ENCODE results near the gene MAP6D1.

MAP6D1 gene

DNA sequence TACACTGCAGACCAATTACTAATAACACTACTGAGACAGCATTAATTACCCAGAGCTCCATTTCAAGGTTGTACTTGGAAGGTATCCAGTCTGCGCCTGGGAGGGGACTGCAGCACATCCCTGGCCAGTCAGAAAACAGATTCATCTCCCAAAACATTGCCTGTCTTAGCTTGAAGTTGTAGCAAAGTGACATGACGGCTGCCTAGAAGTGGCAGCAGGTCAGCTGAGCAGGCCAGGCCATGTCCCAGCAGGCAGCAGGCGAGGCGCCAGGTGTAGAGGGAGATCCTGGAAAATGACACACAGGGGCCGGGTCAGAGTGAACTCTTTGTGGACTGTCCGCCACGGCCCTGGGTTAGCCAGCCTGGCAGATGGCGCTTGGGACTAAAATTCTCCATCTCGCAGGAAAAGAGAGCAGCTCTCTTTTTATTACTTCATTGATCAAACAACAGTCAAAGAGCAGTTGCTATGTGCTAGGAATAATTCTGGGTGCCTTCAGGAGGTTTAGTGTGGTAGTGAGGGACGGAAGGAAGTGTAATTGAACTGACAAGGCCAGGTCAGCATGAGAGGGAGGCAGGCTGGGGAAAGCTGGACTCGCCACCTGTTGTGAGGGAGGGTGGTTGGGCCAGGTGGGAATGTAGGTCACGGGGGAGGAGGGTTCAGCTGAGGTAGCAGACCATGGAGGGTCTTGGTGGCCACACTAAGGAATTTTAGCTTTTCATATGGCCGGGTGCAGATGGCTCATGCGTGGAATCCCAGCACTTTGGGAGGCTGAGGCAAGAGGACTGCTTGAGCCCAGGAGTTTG, 1.3 kb upstream of the MAP6D1 start:
- Histone ChIP-seq H4K20me1 (peaks cover 53% of the 10 kb centered on the region), H3K9me3 (no peaks in the 10 kb centered on the region), H3K4me3 (no peak overlapping the region), H3K27ac (peak overlapping the region; percentile 1; the same call in 1 of the 2 replicates), H3K4me2 (peak overlapping the region; percentile 97; the same call in 1 of the 2 replicates), H3K9ac (no peak overlapping the region), H3K27me3 (no peaks in the 10 kb centered on the region; the same call in 1 of the 2 replicates), H3K36me3 (peaks cover 41% of the 10 kb centered on the region), H3K4me1 (peaks cover 41% of the 10 kb centered on the region)
- TF ChIP-seq Cebpa-rat (IDR thresholded peaks at IDR 0.05), result no peak

DNA sequence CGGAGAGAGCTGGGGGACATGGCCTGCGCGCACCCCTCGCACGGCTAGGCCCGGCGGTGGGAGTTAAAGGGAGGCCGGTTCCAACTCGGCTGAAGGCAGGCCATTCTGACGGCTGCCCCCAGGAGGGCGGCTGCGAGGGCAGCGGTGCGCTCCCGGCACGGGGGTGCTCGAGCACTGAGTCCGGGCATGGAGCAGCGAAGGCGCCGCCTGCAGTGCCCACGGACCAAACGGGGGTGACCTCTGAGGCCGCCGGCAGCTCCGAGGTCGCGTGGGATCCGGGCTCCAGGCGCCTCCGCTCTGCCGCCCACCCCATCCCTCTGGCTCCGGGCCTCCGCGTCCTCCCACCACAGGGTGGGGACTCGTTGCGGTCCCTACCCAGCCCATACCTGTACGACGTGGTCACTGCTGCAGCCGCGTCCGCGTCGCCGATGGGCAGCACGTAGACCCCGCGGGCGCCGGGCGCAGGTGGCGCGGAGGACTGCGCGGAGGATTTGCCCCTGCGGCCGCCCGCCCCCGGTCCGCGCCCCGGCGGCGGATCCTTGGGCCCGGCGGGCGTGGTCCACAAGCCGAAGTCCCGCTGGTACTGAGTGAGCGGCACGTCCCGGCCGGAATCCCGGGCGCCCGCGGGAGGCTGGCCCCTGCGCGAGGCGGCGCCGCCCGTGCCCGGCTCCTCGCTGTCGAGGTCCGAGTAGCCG, 469 bp downstream of the MAP6D1 start:
- Histone ChIP-seq H3K4me2 (peak overlapping the region; percentile 97), H3K9me3 (no peaks in the 10 kb centered on the region), H4K20me1 (peaks cover 48% of the 10 kb centered on the region), H3K27ac (peak overlapping the region; percentile 37; the same call in 1 of the 2 replicates), H3K9ac (peak overlapping the region; percentile 78), H3K27me3 (no peaks in the 10 kb centered on the region; the same call in 1 of the 2 replicates), H3K4me3 (peak overlapping the region; percentile 77), H3K4me1 (peaks cover 41% of the 10 kb centered on the region), H3K36me3 (peaks cover 23% of the 10 kb centered on the region)
- no peak for TF ChIP-seq Cebpa-rat (IDR thresholded peaks at IDR 0.05)

DNA sequence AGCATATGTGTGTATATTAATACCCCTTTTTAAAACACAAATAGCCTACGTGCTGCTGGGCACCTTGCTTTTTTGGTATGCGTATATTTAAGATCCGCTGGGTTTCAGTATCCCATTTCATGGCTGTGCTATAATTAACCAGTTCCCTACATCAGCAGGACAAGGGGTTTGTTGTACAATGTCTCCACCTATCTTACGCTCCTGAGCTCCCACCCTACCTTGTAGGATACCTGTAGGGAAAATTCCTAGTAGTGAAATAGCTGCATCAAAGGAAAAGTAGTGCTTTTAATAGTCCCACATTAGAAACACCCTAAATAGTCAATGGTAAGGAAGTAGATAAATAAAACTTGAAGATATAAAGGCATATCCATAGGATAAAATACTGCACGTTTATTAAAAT, 1.4 kb downstream of the MAP6D1 start:
- no peak for TF ChIP-seq Cebpa-rat (IDR thresholded peaks at IDR 0.05)
- H3K4me3 ChIP-seq, result peak overlapping the region; percentile 77
- H4K20me1 ChIP-seq, result peaks cover 40% of the 10 kb centered on the region
- H3K9me3 ChIP-seq, result no peaks in the 10 kb centered on the region
- peaks cover 14% of the 10 kb centered on the region for H3K36me3 ChIP-seq
- H3K4me2 ChIP-seq, result peak overlapping the region; percentile 97
- H3K27ac ChIP-seq, result no peak overlapping the region
- peaks cover 41% of the 10 kb centered on the region for H3K4me1 ChIP-seq
- H3K9ac ChIP-seq, result no peak overlapping the region
- no peaks in the 10 kb centered on the region; the same call in 1 of the 2 replicates for H3K27me3 ChIP-seq

DNA sequence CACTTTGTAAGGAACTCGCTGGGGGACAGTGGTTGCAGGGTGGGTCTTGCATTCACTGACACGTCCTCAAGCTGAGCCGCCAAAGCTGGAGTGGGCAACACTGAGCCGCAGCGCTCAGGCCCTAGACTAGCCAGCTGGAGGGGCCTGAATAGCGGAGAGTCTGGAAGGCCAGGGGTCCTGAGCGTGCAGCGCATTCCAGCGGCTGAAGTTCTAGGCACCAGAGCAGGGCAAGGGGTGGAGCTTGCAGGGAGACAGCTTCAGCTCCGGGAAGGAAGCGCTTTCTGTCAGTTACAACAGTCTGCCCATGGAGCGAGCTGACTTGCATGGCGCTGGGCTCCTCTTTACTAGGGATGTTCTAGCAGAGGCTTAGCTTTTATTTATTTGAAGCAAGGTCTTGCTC, 2.7 kb downstream of the MAP6D1 start:
- Histone ChIP-seq H3K27ac (no peak overlapping the region), H3K9ac (no peak overlapping the region), H4K20me1 (peaks cover 26% of the 10 kb centered on the region), H3K36me3 (0 out of 2 replicates have a peak, but pooled peaks cover 4% of the 10 kb centered on the region), H3K27me3 (no peaks in the 10 kb centered on the region; the same call in 1 of the 2 replicates), H3K4me1 (peaks cover 41% of the 10 kb centered on the region), H3K4me3 (no peak overlapping the region), H3K9me3 (no peaks in the 10 kb centered on the region), H3K4me2 (peak overlapping the region; percentile 5; the same call in 1 of the 2 replicates)
- TF ChIP-seq Cebpa-rat (IDR thresholded peaks at IDR 0.05), result no peak

DNA sequence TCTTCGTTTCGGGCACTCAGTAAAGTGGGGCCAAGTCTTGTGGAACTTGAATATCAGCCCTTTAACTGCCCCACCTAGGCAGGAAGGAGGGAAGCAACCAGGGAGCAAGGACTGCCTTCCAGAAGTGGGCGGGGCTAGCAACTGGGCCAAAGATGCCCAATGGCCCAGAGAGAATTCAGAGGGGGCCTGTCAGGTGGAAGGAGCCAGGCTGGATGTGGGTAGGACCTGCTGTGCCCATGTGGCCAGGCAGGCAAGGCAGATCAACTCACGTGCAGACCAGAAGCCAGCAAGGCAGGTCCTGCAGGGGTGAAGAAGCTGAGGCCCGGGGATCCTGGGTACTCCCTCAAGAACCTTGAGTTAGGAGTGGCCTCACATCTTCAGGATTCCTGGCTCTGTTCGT, 5.5 kb downstream of the MAP6D1 start:
- peaks cover 11% of the 10 kb centered on the region; the same call in 1 of the 2 replicates for H4K20me1 ChIP-seq
- H3K4me2 ChIP-seq, result no peak overlapping the region
- H3K9me3 ChIP-seq, result no peaks in the 10 kb centered on the region
- no peak for TF ChIP-seq Cebpa-rat (IDR thresholded peaks at IDR 0.05)
- H3K4me3 ChIP-seq, result no peak overlapping the region
- H3K27ac ChIP-seq, result no peak overlapping the region
- no peak overlapping the region for H3K9ac ChIP-seq
- peaks cover 20% of the 10 kb centered on the region for H3K4me1 ChIP-seq
- no peaks in the 10 kb centered on the region; the same call in 1 of the 2 replicates for H3K27me3 ChIP-seq
- peaks cover 27% of the 10 kb centered on the region for H3K36me3 ChIP-seq

DNA sequence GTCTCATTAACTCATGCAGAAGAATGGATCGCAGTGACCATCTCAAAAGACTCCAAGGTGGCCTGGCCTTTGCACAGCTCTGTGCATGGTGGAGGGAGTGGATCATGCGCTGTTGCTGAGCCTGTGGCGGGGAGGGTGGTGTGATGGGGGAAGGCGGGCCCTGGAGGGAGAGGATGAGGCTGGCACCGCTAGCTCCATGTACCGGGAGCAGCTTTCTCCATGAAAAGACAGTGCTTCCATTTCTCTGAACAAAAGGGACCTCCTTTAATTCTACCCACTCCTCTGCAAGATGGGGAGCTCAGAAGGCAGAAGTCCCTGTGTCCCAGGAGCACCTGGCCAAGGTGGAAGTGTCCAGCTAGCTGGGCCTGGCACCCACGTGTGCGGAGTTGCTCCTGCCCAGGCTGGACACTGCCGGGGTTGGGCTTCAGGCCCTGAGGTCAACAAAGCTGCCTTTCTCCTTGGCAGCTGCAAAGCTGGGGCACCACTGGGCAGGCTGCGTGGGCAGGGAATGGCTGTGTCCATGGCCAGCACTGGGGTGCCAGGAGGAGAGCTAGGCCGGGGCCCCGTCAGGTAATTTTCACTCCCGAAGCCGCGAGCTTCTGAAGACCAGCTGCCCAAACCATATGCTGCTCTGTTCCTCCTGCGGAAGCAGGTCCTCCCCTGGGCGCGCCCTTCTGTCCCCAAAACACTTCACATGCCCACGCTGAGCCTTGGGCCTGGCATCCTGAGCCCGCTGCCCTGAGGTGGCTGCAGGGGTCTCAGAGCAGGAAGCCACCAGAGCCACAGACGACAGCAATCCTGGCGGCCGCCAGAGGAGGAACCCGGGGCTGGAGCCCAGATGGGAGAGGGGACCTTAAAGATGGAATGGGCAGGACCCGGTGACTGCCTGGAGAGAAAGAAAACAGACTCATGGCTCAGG, 6.4 kb downstream of the MAP6D1 start:
- Histone ChIP-seq H3K9ac (no peak overlapping the region), H3K27me3 (no peaks in the 10 kb centered on the region; the same call in 1 of the 2 replicates), H3K4me1 (peaks cover 12% of the 10 kb centered on the region), H3K4me2 (no peak overlapping the region), H3K4me3 (no peak overlapping the region), H3K9me3 (no peaks in the 10 kb centered on the region), H3K36me3 (peaks cover 33% of the 10 kb centered on the region), H4K20me1 (0 out of 2 replicates have a peak, but pooled peaks cover 7% of the 10 kb centered on the region), H3K27ac (no peak overlapping the region)
- TF ChIP-seq Cebpa-rat (IDR thresholded peaks at IDR 0.05), result no peak

DNA sequence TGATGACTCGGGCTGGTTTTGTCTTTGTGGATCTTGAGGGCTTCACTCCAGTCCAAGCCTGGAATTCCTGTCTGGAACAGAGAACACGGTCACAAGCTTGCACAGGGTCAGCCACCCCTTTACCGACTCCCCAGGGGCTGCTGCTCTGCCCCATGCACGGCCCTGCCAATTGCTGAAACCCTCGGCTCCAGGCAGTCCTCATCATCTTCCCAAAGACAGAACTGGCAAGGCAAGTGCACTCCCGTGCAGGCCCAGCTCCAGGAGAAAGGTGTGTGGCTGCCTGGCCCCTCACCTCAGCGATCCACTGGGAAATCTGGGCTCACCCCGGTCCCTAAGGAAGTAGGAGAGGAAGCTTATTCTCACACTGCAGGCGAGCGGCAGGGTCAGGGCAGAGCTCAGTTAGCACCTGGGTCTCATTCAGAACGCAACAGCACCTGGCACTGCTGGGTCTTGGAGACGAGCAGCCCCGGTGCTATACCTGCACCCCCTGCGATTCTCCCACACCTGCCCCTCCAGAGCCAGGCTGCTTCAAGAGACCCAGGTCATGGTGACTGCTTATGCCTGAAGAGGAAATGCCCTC, 7.2 kb downstream of the MAP6D1 start:
- TF ChIP-seq Cebpa-rat (IDR thresholded peaks at IDR 0.05), result no peak
- Histone ChIP-seq H3K27me3 (no peaks in the 10 kb centered on the region), H3K27ac (no peak overlapping the region), H3K9ac (no peak overlapping the region), H4K20me1 (peaks cover 10% of the 10 kb centered on the region; the same call in 1 of the 2 replicates), H3K36me3 (peaks cover 39% of the 10 kb centered on the region), H3K9me3 (no peaks in the 10 kb centered on the region), H3K4me2 (no peak overlapping the region), H3K4me1 (peaks cover 4% of the 10 kb centered on the region), H3K4me3 (no peak overlapping the region)

DNA sequence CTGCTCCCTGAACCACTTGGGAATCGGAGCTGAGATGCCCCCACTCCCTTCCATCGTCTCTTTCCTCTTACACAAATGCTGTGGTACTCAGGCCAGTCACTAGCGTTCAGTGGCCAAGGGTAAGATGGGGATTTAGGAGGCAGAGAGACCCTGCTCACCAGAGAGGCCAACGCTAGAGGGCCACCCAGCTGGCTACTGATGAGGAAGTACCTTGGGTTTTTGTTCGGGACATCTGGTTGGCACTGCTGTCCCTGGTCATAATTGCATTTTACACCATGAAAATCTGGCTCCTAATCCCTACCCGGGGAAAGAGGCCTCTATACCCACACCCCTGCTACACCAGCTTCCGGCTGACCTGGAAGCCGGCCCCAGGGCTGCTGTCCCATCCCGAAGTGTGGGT, 7.7 kb downstream of the MAP6D1 start:
- no peak for TF ChIP-seq Cebpa-rat (IDR thresholded peaks at IDR 0.05)
- Histone ChIP-seq H3K4me3 (no peak overlapping the region), H3K27me3 (no peaks in the 10 kb centered on the region), H3K36me3 (peaks cover 44% of the 10 kb centered on the region), H3K27ac (no peak overlapping the region), H3K9me3 (no peaks in the 10 kb centered on the region), H3K4me1 (no peaks in the 10 kb centered on the region), H3K9ac (no peak overlapping the region), H4K20me1 (peaks cover 15% of the 10 kb centered on the region; the same call in 1 of the 2 replicates), H3K4me2 (no peak overlapping the region)

Data from BLaER1 (cell line).